ENCODE measurements around the gene RNF123. TPM values are rescaled to one million over a fixed set of nuclear protein-coding genes. Genes with fewer than 3 reads are reported as not detected.
A peak's percentile ranks its signal among the peaks of the same experiment; 100 is the strongest.

The RNF123 gene
- total RNA-seq (15.9 TPM), polyA plus RNA-seq (29.3 TPM)

GRCh38 chr3:49689046-49689907 is at the start of gene RNF123, which contains the start of gene MST1:
TSS of gene RNF123 (plus strand) at chr3:49689557. CDS start at chr3:49691166, 1,609 bp downstream.
TSS of gene MST1 (minus strand) at chr3:49689474. CDS start at chr3:49688691, 783 bp downstream.
- WGBS = 2% methylated on average over 66 of the region's 66 CpGs
- no peaks in the 10 kb centered on the region for H3K4me1 ChIP-seq (ENCODE audit: insufficient read depth)

GRCh38 chr3:49641292-49641691 is 48.1 kb upstream of the RNF123 start:
- H3K27ac ChIP-seq (ENCODE audit: low read depth) = no peak overlapping the region
- H3K4me1 ChIP-seq (ENCODE audit: insufficient read depth) = no peaks in the 10 kb centered on the region
- DNase-seq (ENCODE audit: extremely low spot score) = no peak
- WGBS = 58% methylated on average over 7 of the region's 7 CpGs
- no peak overlapping the region for H3K4me3 ChIP-seq (ENCODE audit: low read depth, low read length)
- H3K36me3 ChIP-seq (ENCODE audit: insufficient read depth) = no peaks in the 10 kb centered on the region

More at GRCh38 chr3:49689046-49689907, at the start of gene RNF123, which contains the start of gene MST1:
- Histone ChIP-seq H3K4me3 (ENCODE audit: low read depth, low read length) (peak within 1 kb of the TSS; percentile 78), H3K27ac (ENCODE audit: low read depth) (peak within 1 kb of the TSS; percentile 3), H3K36me3 (ENCODE audit: insufficient read depth) (no peaks in the 10 kb centered on the region)
- DNase-seq (ENCODE audit: extremely low spot score) = peak; percentile 72

GRCh38 chr3:49641921-49642707 is 47.2 kb upstream of the RNF123 start:
- 92% methylated on average over 14 of the region's 14 CpGs for WGBS
- no peak for DNase-seq (ENCODE audit: extremely low spot score)
- H3K27ac ChIP-seq (ENCODE audit: low read depth) = no peak overlapping the region
- no peaks in the 10 kb centered on the region for H3K36me3 ChIP-seq (ENCODE audit: insufficient read depth)
- no peak overlapping the region for H3K4me3 ChIP-seq (ENCODE audit: low read depth, low read length)
- no peaks in the 10 kb centered on the region for H3K4me1 ChIP-seq (ENCODE audit: insufficient read depth)

GRCh38 chr3:49642708-49643145 is 46.6 kb upstream of the RNF123 start:
- H3K4me1 ChIP-seq (ENCODE audit: insufficient read depth) = no peaks in the 10 kb centered on the region
- DNase-seq (ENCODE audit: extremely low spot score) = no peak
- H3K27ac ChIP-seq (ENCODE audit: low read depth) = no peak overlapping the region
- H3K4me3 ChIP-seq (ENCODE audit: low read depth, low read length) = no peak overlapping the region
- H3K36me3 ChIP-seq (ENCODE audit: insufficient read depth) = no peaks in the 10 kb centered on the region
- 96% methylated on average over 9 of the region's 9 CpGs for WGBS

- WGBS = 76% methylated on average over 8 of the region's 8 CpGs
- Histone ChIP-seq H3K4me3 (ENCODE audit: low read depth, low read length) (no peak overlapping the region), H3K4me1 (ENCODE audit: insufficient read depth) (no peaks in the 10 kb centered on the region), H3K36me3 (ENCODE audit: insufficient read depth) (no peaks in the 10 kb centered on the region), H3K27ac (ENCODE audit: low read depth) (no peak overlapping the region)
- no peak for DNase-seq (ENCODE audit: extremely low spot score)
Measured at GRCh38 chr3:49644684-49645083, 44.7 kb upstream of the RNF123 start.

DNA sequence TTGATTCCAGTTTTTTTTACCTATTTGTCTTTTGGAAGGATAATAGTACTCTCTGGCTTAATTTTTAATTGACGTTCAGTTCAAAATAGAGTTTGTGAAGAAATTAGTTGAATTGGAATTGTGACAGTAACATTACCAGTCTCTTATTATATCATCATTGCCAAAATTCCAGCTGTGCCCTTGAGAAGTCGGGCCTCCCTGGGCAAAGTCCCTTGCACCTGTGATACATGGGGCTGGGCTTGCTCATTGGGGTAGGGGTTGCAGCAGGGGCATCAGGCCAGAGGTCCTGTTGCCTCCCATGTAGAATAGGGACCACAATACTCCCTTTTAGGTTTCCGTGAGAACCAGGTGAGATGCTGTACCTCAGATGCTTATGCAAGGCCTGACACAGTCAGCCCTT is 43.1 kb upstream of the RNF123 start:
- H3K4me3 ChIP-seq (ENCODE audit: low read depth, low read length) = no peak overlapping the region
- H3K36me3 ChIP-seq (ENCODE audit: insufficient read depth) = no peaks in the 10 kb centered on the region
- WGBS = 92% methylated on average over 3 of the region's 3 CpGs
- H3K4me1 ChIP-seq (ENCODE audit: insufficient read depth) = no peaks in the 10 kb centered on the region
- no peak for DNase-seq (ENCODE audit: extremely low spot score)
- H3K27ac ChIP-seq (ENCODE audit: low read depth) = no peak overlapping the region

DNA sequence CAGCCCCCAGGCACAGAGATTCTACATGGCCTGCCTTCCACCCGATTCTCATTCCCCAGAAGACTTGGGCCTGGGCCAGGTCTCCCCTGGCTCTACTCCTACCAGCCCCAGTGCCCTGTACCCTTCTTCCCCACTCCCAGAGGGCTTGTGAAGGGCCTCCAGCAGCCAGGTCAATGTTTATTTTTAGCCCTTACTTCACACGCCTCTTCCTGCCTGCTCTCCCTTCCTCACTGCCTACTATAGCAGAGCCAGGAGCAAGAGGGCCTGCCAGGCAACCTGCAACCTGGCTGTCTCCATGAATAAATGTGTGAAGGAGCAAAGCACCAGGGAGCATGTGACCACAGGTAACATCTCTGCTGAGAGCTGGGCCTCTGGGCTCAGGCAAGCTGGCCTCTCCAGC is 41.6 kb upstream of the RNF123 start:
- Histone ChIP-seq H3K36me3 (ENCODE audit: insufficient read depth) (no peaks in the 10 kb centered on the region), H3K27ac (ENCODE audit: low read depth) (no peak overlapping the region), H3K4me1 (ENCODE audit: insufficient read depth) (no peaks in the 10 kb centered on the region), H3K4me3 (ENCODE audit: low read depth, low read length) (no peak overlapping the region)
- WGBS = 57% methylated on average over 2 of the region's 2 CpGs
- DNase-seq (ENCODE audit: extremely low spot score) = no peak

- H3K4me1 ChIP-seq (ENCODE audit: insufficient read depth) = no peaks in the 10 kb centered on the region
- WGBS = 78% methylated on average over 3 of the region's 3 CpGs
- no peaks in the 10 kb centered on the region for H3K36me3 ChIP-seq (ENCODE audit: insufficient read depth)
- DNase-seq (ENCODE audit: extremely low spot score) = no peak
- no peak overlapping the region for H3K4me3 ChIP-seq (ENCODE audit: low read depth, low read length)
- no peak overlapping the region for H3K27ac ChIP-seq (ENCODE audit: low read depth)
Measured at GRCh38 chr3:49648354-49649019, 40.9 kb upstream of the RNF123 start.

- H3K36me3 ChIP-seq (ENCODE audit: insufficient read depth) = no peaks in the 10 kb centered on the region
- no peak for DNase-seq (ENCODE audit: extremely low spot score)
- WGBS = 94% methylated on average over 1 of the region's 1 CpG
- H3K4me1 ChIP-seq (ENCODE audit: insufficient read depth) = no peaks in the 10 kb centered on the region
- H3K4me3 ChIP-seq (ENCODE audit: low read depth, low read length) = no peak overlapping the region
- H3K27ac ChIP-seq (ENCODE audit: low read depth) = no peak overlapping the region
Measured at GRCh38 chr3:49649576-49649975, 39.8 kb upstream of the RNF123 start.

- H3K4me1 ChIP-seq (ENCODE audit: insufficient read depth) = no peaks in the 10 kb centered on the region
- 68% methylated on average over 1 of the region's 1 CpG for WGBS
Measured at GRCh38 chr3:49650177-49650576, 39.2 kb upstream of the RNF123 start.

GRCh38 chr3:49650637-49651036 is 38.7 kb upstream of the RNF123 start:
- no peak overlapping the region for H3K4me3 ChIP-seq (ENCODE audit: low read depth, low read length)
- H3K27ac ChIP-seq (ENCODE audit: low read depth) = no peak overlapping the region
- no peaks in the 10 kb centered on the region for H3K36me3 ChIP-seq (ENCODE audit: insufficient read depth)
- 59% methylated on average over 8 of the region's 8 CpGs for WGBS
- H3K4me1 ChIP-seq (ENCODE audit: insufficient read depth) = no peaks in the 10 kb centered on the region
- no peak for DNase-seq (ENCODE audit: extremely low spot score)

More at GRCh38 chr3:49650177-49650576, 39.2 kb upstream of the RNF123 start:
- no peak overlapping the region for H3K4me3 ChIP-seq (ENCODE audit: low read depth, low read length)
- no peak overlapping the region for H3K27ac ChIP-seq (ENCODE audit: low read depth)
- DNase-seq (ENCODE audit: extremely low spot score) = no peak
- H3K36me3 ChIP-seq (ENCODE audit: insufficient read depth) = no peaks in the 10 kb centered on the region

DNA sequence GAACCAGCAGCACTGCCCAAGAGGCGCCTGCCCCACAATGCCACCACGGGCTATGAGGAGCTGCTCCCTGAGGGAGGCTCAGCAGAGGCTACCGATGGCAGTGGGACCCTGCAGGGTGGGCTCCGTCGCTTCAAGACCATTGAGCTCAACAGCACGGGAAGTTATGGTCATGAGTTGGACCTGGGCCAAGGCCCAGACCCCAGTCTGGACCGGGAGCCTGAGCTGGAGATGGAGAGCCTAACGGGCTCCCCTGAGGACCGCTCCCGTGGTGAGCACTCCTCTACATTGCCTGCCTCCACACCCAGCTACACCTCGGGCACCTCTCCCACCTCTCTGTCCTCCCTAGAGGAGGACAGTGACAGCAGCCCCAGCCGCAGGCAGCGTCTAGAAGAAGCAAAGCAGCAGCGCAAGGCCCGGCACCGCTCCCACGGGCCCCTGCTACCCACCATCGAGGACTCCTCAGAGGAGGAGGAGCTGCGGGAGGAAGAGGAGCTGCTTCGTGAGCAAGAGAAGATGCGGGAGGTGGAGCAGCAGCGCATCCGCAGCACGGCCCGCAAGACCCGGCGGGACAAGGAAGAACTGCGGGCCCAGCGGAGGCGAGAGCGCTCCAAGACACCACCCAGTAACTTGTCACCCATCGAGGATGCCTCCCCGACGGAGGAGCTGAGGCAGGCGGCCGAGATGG is 37.0 kb upstream of the RNF123 start:
- H3K27ac ChIP-seq (ENCODE audit: low read depth) = no peak overlapping the region
- H3K36me3 ChIP-seq (ENCODE audit: insufficient read depth) = no peaks in the 10 kb centered on the region
- DNase-seq (ENCODE audit: extremely low spot score) = no peak
- no peaks in the 10 kb centered on the region for H3K4me1 ChIP-seq (ENCODE audit: insufficient read depth)
- 90% methylated on average over 36 of the region's 36 CpGs for WGBS
- no peak overlapping the region for H3K4me3 ChIP-seq (ENCODE audit: low read depth, low read length)

DNA sequence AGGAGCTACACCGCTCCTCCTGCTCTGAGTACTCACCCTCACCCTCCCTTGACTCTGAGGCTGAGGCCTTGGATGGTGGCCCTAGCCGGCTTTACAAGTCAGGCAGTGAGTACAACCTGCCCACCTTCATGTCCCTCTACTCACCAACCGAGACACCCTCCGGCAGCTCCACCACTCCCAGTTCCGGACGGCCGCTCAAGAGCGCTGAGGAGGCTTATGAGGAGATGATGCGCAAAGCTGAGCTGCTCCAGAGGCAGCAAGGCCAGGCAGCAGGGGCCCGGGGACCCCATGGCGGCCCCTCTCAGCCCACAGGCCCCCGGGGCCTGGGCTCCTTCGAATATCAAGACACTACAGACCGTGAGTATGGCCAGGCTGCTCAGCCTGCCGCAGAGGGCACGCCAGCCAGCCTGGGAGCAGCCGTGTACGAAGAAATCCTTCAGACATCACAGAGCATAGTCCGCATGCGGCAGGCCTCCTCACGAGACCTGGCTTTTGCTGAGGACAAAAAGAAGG is 36.4 kb upstream of the RNF123 start:
- Histone ChIP-seq H3K36me3 (ENCODE audit: insufficient read depth) (no peaks in the 10 kb centered on the region), H3K4me3 (ENCODE audit: low read depth, low read length) (no peak overlapping the region), H3K27ac (ENCODE audit: low read depth) (no peak overlapping the region), H3K4me1 (ENCODE audit: insufficient read depth) (no peaks in the 10 kb centered on the region)
- 87% methylated on average over 21 of the region's 21 CpGs for WGBS
- no peak for DNase-seq (ENCODE audit: extremely low spot score)

Data from urinary bladder (tissue), 4 donors.